Measurements from ENCODE around the gene SIAH1. TPM values are rescaled to one million over a fixed set of nuclear protein-coding genes. Genes with fewer than 3 reads are reported as not detected.
"Not testable (repeated sequence)": the region's sequence is repeated elsewhere in the genome, so short reads cannot be mapped to it uniquely, and the experiment has no call there.

The SIAH1 gene
- total and polyA plus RNA-seq, 9 donors: 25.6 to 31.3 (median 29.1) TPM

GRCh38 chr16:48402547-48402946 is 17.3 kb upstream of the SIAH1 start:
- H3K27ac ChIP-seq (ENCODE audit: low read length); H3K27me3 ChIP-seq (ENCODE audit: control insufficient read depth, insufficient read depth, low read length); H3K9me3 ChIP-seq (replicated peaks; ENCODE audit: control insufficient read depth, low read depth, low read length); H3K36me3 ChIP-seq (ENCODE audit: control insufficient read depth, insufficient read depth, low read length); H3K4me1 ChIP-seq (ENCODE audit: control insufficient read depth, insufficient read depth, low read length); H3K4me3 ChIP-seq (ENCODE audit: low read length); DNase-seq: not testable (repeated sequence)
- 83% methylated on average over 1 of the region's 8 CpGs for WGBS (ENCODE audit: insufficient coverage)

- Histone ChIP-seq H3K9me3 (replicated peaks; ENCODE audit: control insufficient read depth, low read depth, low read length) (no peaks in the 10 kb centered on the region), H3K4me3 (ENCODE audit: low read length) (no peak overlapping the region), H3K27me3 (ENCODE audit: control insufficient read depth, insufficient read depth, low read length) (no peaks in the 10 kb centered on the region), H3K27ac (ENCODE audit: low read length) (no peak overlapping the region), H3K4me1 (ENCODE audit: control insufficient read depth, insufficient read depth, low read length) (no peaks in the 10 kb centered on the region), H3K36me3 (ENCODE audit: control insufficient read depth, insufficient read depth, low read length) (no peaks in the 10 kb centered on the region)
- WGBS (ENCODE audit: insufficient coverage): 83% methylated on average over 2 of the region's 3 CpGs
- peak; percentile 43 for DNase-seq
Measured at GRCh38 chr16:48395375-48395774, 10.2 kb upstream of the SIAH1 start.

GRCh38 chr16:48394355-48394703 is 9.1 kb upstream of the SIAH1 start:
- H3K27me3 ChIP-seq (ENCODE audit: control insufficient read depth, insufficient read depth, low read length): no peaks in the 10 kb centered on the region
- H3K4me1 ChIP-seq (ENCODE audit: control insufficient read depth, insufficient read depth, low read length): no peaks in the 10 kb centered on the region
- H3K36me3 ChIP-seq (ENCODE audit: control insufficient read depth, insufficient read depth, low read length): no peaks in the 10 kb centered on the region
- no peaks in the 10 kb centered on the region for H3K9me3 ChIP-seq (replicated peaks; ENCODE audit: control insufficient read depth, low read depth, low read length)
- no peak overlapping the region for H3K4me3 ChIP-seq (ENCODE audit: low read length)
- H3K27ac ChIP-seq (ENCODE audit: low read length): no peak overlapping the region
- no peak for DNase-seq
- WGBS (ENCODE audit: insufficient coverage): no CpG with 5 or more reads among the region's 6 CpGs

GRCh38 chr16:48393485-48394354 is 8.5 kb upstream of the SIAH1 start:
- WGBS (ENCODE audit: insufficient coverage): 56% methylated on average over 10 of the region's 11 CpGs
- H3K4me3 ChIP-seq (ENCODE audit: low read length): no peak overlapping the region
- H3K9me3 ChIP-seq (replicated peaks; ENCODE audit: control insufficient read depth, low read depth, low read length): no peaks in the 10 kb centered on the region
- no peaks in the 10 kb centered on the region for H3K27me3 ChIP-seq (ENCODE audit: control insufficient read depth, insufficient read depth, low read length)
- H3K36me3 ChIP-seq (ENCODE audit: control insufficient read depth, insufficient read depth, low read length): no peaks in the 10 kb centered on the region
- DNase-seq: no peak
- no peak overlapping the region for H3K27ac ChIP-seq (ENCODE audit: low read length)
- H3K4me1 ChIP-seq (ENCODE audit: control insufficient read depth, insufficient read depth, low read length): no peaks in the 10 kb centered on the region

GRCh38 chr16:48392407-48392806 is 7.2 kb upstream of the SIAH1 start:
- no CpG with 5 or more reads among the region's 5 CpGs for WGBS (ENCODE audit: insufficient coverage)
- H3K4me3 ChIP-seq (ENCODE audit: low read length): no peak overlapping the region
- no peak for DNase-seq
- H3K27ac ChIP-seq (ENCODE audit: low read length): no peak overlapping the region
- no peaks in the 10 kb centered on the region for H3K36me3 ChIP-seq (ENCODE audit: control insufficient read depth, insufficient read depth, low read length)
- H3K27me3 ChIP-seq (ENCODE audit: control insufficient read depth, insufficient read depth, low read length): no peaks in the 10 kb centered on the region
- H3K9me3 ChIP-seq (replicated peaks; ENCODE audit: control insufficient read depth, low read depth, low read length): no peaks in the 10 kb centered on the region
- no peaks in the 10 kb centered on the region for H3K4me1 ChIP-seq (ENCODE audit: control insufficient read depth, insufficient read depth, low read length)

- Histone ChIP-seq H3K9me3 (replicated peaks; ENCODE audit: control insufficient read depth, low read depth, low read length) (no peaks in the 10 kb centered on the region), H3K27me3 (ENCODE audit: control insufficient read depth, insufficient read depth, low read length) (no peaks in the 10 kb centered on the region), H3K4me3 (ENCODE audit: low read length) (no peak overlapping the region), H3K4me1 (ENCODE audit: control insufficient read depth, insufficient read depth, low read length) (no peaks in the 10 kb centered on the region), H3K27ac (ENCODE audit: low read length) (no peak overlapping the region), H3K36me3 (ENCODE audit: control insufficient read depth, insufficient read depth, low read length) (no peaks in the 10 kb centered on the region)
- WGBS (ENCODE audit: insufficient coverage): 85% methylated on average over 16 of the region's 17 CpGs
- no peak for DNase-seq
Measured at GRCh38 chr16:48386559-48387312, 1.5 kb upstream of the SIAH1 start.

GRCh38 chr16:48384520-48385252 is 527 bp downstream of the SIAH1 start:
- Histone ChIP-seq H3K36me3 (ENCODE audit: control insufficient read depth, insufficient read depth, low read length) (no peaks in the 10 kb centered on the region), H3K4me1 (ENCODE audit: control insufficient read depth, insufficient read depth, low read length) (no peaks in the 10 kb centered on the region), H3K9me3 (replicated peaks; ENCODE audit: control insufficient read depth, low read depth, low read length) (no peaks in the 10 kb centered on the region), H3K27ac (ENCODE audit: low read length) (peak overlapping the region; percentile 97), H3K27me3 (ENCODE audit: control insufficient read depth, insufficient read depth, low read length) (no peaks in the 10 kb centered on the region), H3K4me3 (ENCODE audit: low read length) (peak overlapping the region; percentile 78)
- peak; percentile 86 for DNase-seq
- WGBS (ENCODE audit: insufficient coverage): under 1% methylated on average over 75 of the region's 103 CpGs

GRCh38 chr16:48383877-48384519 is 1.2 kb downstream of the SIAH1 start:
- H3K4me1 ChIP-seq (ENCODE audit: control insufficient read depth, insufficient read depth, low read length): no peaks in the 10 kb centered on the region
- peak overlapping the region; percentile 97 for H3K27ac ChIP-seq (ENCODE audit: low read length)

GRCh38 chr16:48383009-48383876 is 2.0 kb downstream of the SIAH1 start:
- no peaks in the 10 kb centered on the region for H3K4me1 ChIP-seq (ENCODE audit: control insufficient read depth, insufficient read depth, low read length)
- WGBS (ENCODE audit: insufficient coverage): 63% methylated on average over 1 of the region's 6 CpGs
- peak overlapping the region; percentile 97 for H3K27ac ChIP-seq (ENCODE audit: low read length)
- no peaks in the 10 kb centered on the region for H3K36me3 ChIP-seq (ENCODE audit: control insufficient read depth, insufficient read depth, low read length)
- no peak for DNase-seq
- peak overlapping the region; percentile 78 for H3K4me3 ChIP-seq (ENCODE audit: low read length)
- no peaks in the 10 kb centered on the region for H3K27me3 ChIP-seq (ENCODE audit: control insufficient read depth, insufficient read depth, low read length)
- no peaks in the 10 kb centered on the region for H3K9me3 ChIP-seq (replicated peaks; ENCODE audit: control insufficient read depth, low read depth, low read length)

More at GRCh38 chr16:48383877-48384519, 1.2 kb downstream of the SIAH1 start:
- 13% methylated on average over 4 of the region's 15 CpGs for WGBS (ENCODE audit: insufficient coverage)
- no peaks in the 10 kb centered on the region for H3K9me3 ChIP-seq (replicated peaks; ENCODE audit: control insufficient read depth, low read depth, low read length)
- H3K36me3 ChIP-seq (ENCODE audit: control insufficient read depth, insufficient read depth, low read length): no peaks in the 10 kb centered on the region
- no peaks in the 10 kb centered on the region for H3K27me3 ChIP-seq (ENCODE audit: control insufficient read depth, insufficient read depth, low read length)
- H3K4me3 ChIP-seq (ENCODE audit: low read length): peak overlapping the region; percentile 78
- DNase-seq: no peak

All from muscle of leg (tissue), 11 donors.